Mammary epithelial cell (primary cell): Measurements from ENCODE around the gene SLC35E1.

ENCODE experiments used
- CTCF ChIP-seq, 2 donors: IDR thresholded peaks in 1 of 2; conservative IDR thresholded peaks in 1 of 2; 2 replicates each; pipeline ENCODE4 v1.5.1; 2011 to 2012; ENCODE audit warnings: inconsistent platforms in 2 of 2, low read length in 2 of 2, mild to moderate bottlenecking in 2 of 2, control low read depth in 1 of 2, low read depth in 1 of 2; ENCODE audit not compliant: insufficient read depth in 1 of 2; ENCODE audit errors: extremely low read depth in 1 of 2
- EZH2 ChIP-seq: IDR thresholded peaks from 2 replicates; pipeline ENCODE4 v1.6.1; 2012; ENCODE audit warnings: low read length, inconsistent platforms, borderline replicate concordance

- TF ChIP-seq CTCF (conservative IDR thresholded peaks at IDR 0.05 in 1 of 2, IDR thresholded peaks at IDR 0.05 in 1 of 2; ENCODE audit: extremely low read depth in 1 of 2, insufficient read depth in 1 of 2, low read depth in 1 of 2, low read length in 2 of 2) (no peak), EZH2 (no peak)
Measured at GRCh38 chr19:16598848-16599247, 26.6 kb upstream of the SLC35E1 start.
